Common myeloid progenitor, CD34-positive (primary cell): ENCODE data around the gene NOP53.

Experiments
- CTCF ChIA-PET: fragments of 350-600 bp; sonication (Branson Sonifier 250); formaldehyde crosslinking; loops from one replicate; lab custom pipeline; 2021; ENCODE audit warnings: antibody characterized with exemption; lab: Charles Lee
- POLR2A ChIA-PET: fragments of 350-600 bp; sonication (Branson Sonifier 250); formaldehyde crosslinking; loops from one replicate; lab custom pipeline; 2021; ENCODE audit warnings: antibody characterized with exemption; lab: Charles Lee
- DNase-seq, 3 donors: peaks; one replicate each; pipeline versions ENCODE4 v3.0.0 to v3.0.0-alpha.2; 2013
- H3K27ac ChIP-seq, 2 experiments: 1 replicate in 1 of 2; 2 replicates in 1 of 2; pipeline ENCODE4 v1.7.0; 2013; ENCODE audit warnings: inconsistent platforms in 2 of 2, low read length in 2 of 2, mild to moderate bottlenecking in 2 of 2, low read depth in 1 of 2, moderate library complexity in 1 of 2; ENCODE audit not compliant: severe bottlenecking in 2 of 2, insufficient read depth in 1 of 2, poor library complexity in 1 of 2
- H3K27me3 ChIP-seq, 5 experiments: replicated peaks in 2 of 5; 1 replicate in 3 of 5; 2 replicates in 2 of 5; pipeline versions ENCODE4 v1.6.1 to v1.7.0; 2013; ENCODE audit warnings: low read length in 4 of 5, mild to moderate bottlenecking in 2 of 5, moderate library complexity in 2 of 5, inconsistent platforms in 1 of 5; ENCODE audit not compliant: insufficient read depth in 5 of 5, control insufficient read depth in 4 of 5
- H3K36me3 ChIP-seq, 4 experiments: 1 replicate in 2 of 4; 2 replicates in 2 of 4; pipeline versions ENCODE4 v1.6.1 to v1.7.0; 2013; ENCODE audit warnings: low read length in 3 of 4, control low read depth in 1 of 4, mild to moderate bottlenecking in 1 of 4; ENCODE audit not compliant: control insufficient read depth in 4 of 4, insufficient read depth in 4 of 4
- H3K4me1 ChIP-seq, 4 experiments: 1 replicate in 3 of 4; 2 replicates in 1 of 4; pipeline versions ENCODE4 v1.6.1 to v1.7.1; 2013; ENCODE audit warnings: low read length in 3 of 4, mild to moderate bottlenecking in 3 of 4, control low read depth in 1 of 4, inconsistent platforms in 1 of 4, moderate library complexity in 1 of 4; ENCODE audit not compliant: control insufficient read depth in 4 of 4, insufficient read depth in 4 of 4; ENCODE audit errors: control extremely low read depth in 1 of 4
- H3K4me3 ChIP-seq, 7 experiments: 1 replicate in 4 of 7; 2 replicates in 3 of 7; pipeline versions ENCODE4 v1.5.1 to v1.7.0; 2013; ENCODE audit warnings: mild to moderate bottlenecking in 7 of 7, low read length in 6 of 7, moderate library complexity in 6 of 7, inconsistent platforms in 2 of 7, low read depth in 2 of 7, control low read depth in 1 of 7; ENCODE audit not compliant: insufficient read depth in 4 of 7, control insufficient read depth in 1 of 7; ENCODE audit errors: extremely low read depth in 1 of 7
- H3K9me3 ChIP-seq, 5 experiments: 1 replicate in 4 of 5; 2 replicates in 1 of 5; pipeline versions ENCODE4 v1.6.1 to v1.7.1; 2013; ENCODE audit warnings: low read length in 4 of 5, mild to moderate bottlenecking in 2 of 5, inconsistent platforms in 1 of 5, low read depth in 1 of 5, moderate library complexity in 1 of 5; ENCODE audit not compliant: control insufficient read depth in 4 of 5, insufficient read depth in 2 of 5; ENCODE audit errors: control extremely low read depth in 1 of 5
- WGBS: methylation state at CpG from one replicate; pipeline ENCODE4 v1.1.5; 2013; ENCODE audit not compliant: insufficient coverage; 5-methylcytosine and 5-hydroxymethylcytosine counted together

NOP53 gene

GRCh38 chr19:47700934-47701716 is 44.2 kb upstream of the NOP53 start:
- Histone ChIP-seq H3K4me1 (peaks cover 0 to 7% (median 2%) of the 10 kb centered on the region in 4 experiments), H3K27me3 (no peaks in the 10 kb centered on the region), H3K4me3 (no peak overlapping the region), H3K9me3 (no peaks in the 10 kb centered on the region), H3K27ac (no peak overlapping the region), H3K36me3 (peaks cover 0 to 27% (median 15%) of the 10 kb centered on the region in 4 experiments)
- ChIA-PET CTCF (interaction anchor here (1.1 kb wide), 1 partner anchor 266 kb away, joined by 3 read pairs; no protein-coding TSS in a partner anchor), POLR2A (no interaction called here)
- DNase-seq = no peak
- 96% methylated on average over 37 of the region's 43 CpGs for WGBS

GRCh38 chr19:47701717-47702552 is 43.4 kb upstream of the NOP53 start:
- ChIA-PET POLR2A (no interaction called here), CTCF (interaction anchor here (1.1 to 18.0 kb wide), 2 partner anchors 38 to 267 kb away, joined by 3 to 321 read pairs; partner anchors contain the start of gene NOP53)
- Histone ChIP-seq H3K27ac (no peak overlapping the region), H3K27me3 (no peaks in the 10 kb centered on the region), H3K9me3 (no peaks in the 10 kb centered on the region), H3K4me3 (no peak overlapping the region), H3K36me3 (peaks cover 0 to 27% (median 15%) of the 10 kb centered on the region in 4 experiments), H3K4me1 (peaks cover 0 to 7% (median 2%) of the 10 kb centered on the region in 4 experiments)
- 95% methylated on average over 80 of the region's 91 CpGs for WGBS
- DNase-seq = no peak

DNA sequence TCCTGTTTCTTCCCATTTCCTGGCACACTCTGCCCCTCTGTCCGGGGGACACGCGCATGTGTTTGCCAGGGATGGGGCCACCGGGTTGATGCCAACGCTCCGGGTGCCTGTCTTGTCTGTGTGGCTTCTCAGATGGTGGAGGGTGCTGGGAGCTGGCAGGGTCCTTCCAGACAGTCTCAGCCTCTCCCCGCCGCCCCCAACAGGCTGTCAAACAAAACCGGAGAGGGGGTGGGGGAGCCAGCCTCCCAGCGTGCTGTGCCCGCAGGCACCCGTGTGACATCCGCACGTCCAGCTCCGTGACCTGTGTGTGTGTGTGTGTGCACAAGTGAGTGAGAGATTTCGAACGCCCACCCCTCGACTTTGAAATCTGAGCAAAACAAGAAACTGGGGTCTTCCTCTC is 42.7 kb upstream of the NOP53 start:
- no peak for DNase-seq
- H3K27me3 ChIP-seq = no peaks in the 10 kb centered on the region
- H3K4me3 ChIP-seq = no peak overlapping the region
- ChIA-PET CTCF (interaction anchor here (2.5 to 18.0 kb wide), 2 partner anchors 10 to 38 kb away, joined by 12 to 321 read pairs; partner anchors contain the start of gene NOP53), POLR2A (no interaction called here)
- H3K4me1 ChIP-seq = peaks cover 0 to 7% (median 2%) of the 10 kb centered on the region in 4 experiments
- H3K9me3 ChIP-seq = no peaks in the 10 kb centered on the region
- WGBS = 64% methylated on average over 12 of the region's 18 CpGs
- H3K36me3 ChIP-seq = peaks cover 0 to 27% (median 15%) of the 10 kb centered on the region in 4 experiments
- no peak overlapping the region for H3K27ac ChIP-seq

DNA sequence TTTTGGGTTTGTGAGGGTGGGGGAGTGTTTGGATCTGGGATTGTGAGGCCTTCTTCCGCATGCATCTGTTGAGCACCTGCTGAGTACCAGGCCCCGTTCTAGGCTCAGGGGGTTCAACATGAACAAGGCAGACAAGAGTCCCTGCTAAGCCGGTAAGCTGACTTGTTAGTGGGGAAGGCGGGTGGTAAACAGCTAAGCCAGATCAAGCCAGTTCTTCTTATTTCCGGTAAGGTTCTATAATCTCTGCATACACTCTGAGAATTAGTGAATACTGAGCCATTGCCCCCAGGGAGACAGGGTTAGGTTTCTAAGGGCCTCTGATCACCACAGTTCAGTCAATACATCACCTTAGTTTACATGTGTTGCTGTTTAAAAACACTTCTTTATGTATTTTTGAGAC is 42.0 kb upstream of the NOP53 start:
- no peaks in the 10 kb centered on the region for H3K9me3 ChIP-seq
- H3K4me3 ChIP-seq = no peak overlapping the region
- POLR2A ChIA-PET = no interaction called here
- H3K4me1 ChIP-seq = peaks cover 0 to 7% (median 2%) of the 10 kb centered on the region in 4 experiments
- peaks cover 0 to 27% (median 14%) of the 10 kb centered on the region in 4 experiments for H3K36me3 ChIP-seq
- WGBS = 97% methylated on average over 4 of the region's 5 CpGs
- DNase-seq = no peak
- no peak overlapping the region for H3K27ac ChIP-seq
- CTCF ChIA-PET = interaction anchor here (1.0 to 18.0 kb wide), 4 partner anchors 9 to 267 kb away, joined by 4 to 321 read pairs (median 8); partner anchors contain the start of gene NOP53
- no peaks in the 10 kb centered on the region for H3K27me3 ChIP-seq

DNA sequence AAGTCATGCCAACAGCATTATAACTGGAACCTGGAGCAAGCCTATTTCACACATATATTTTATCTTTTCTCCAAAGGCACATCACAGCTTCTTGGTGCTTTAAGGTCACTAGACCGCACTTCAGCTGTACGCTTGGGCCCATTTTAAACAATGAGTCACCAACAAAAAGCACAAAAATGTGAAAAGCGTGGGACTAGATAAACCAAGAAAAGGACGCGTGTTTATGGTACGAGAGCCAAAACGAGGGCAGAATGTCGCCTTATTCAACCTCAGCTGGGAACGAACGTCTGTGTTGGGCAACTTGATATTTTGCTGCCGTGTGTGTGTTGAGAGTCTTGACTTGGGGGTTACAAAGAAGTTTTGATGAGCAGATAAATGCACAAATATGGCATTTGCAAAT is 41.3 kb upstream of the NOP53 start:
- CTCF ChIA-PET = interaction anchor here (1.0 to 18.0 kb wide), 6 partner anchors 8 to 271 kb away, joined by 3 to 321 read pairs (median 4); partner anchors contain the start of genes KPTN and NOP53
- Histone ChIP-seq H3K9me3 (no peaks in the 10 kb centered on the region), H3K36me3 (peaks cover 0 to 21% (median 11%) of the 10 kb centered on the region in 4 experiments), H3K27me3 (no peaks in the 10 kb centered on the region), H3K4me3 (no peak overlapping the region), H3K27ac (no peak overlapping the region), H3K4me1 (peaks cover 0 to 7% (median 2%) of the 10 kb centered on the region in 4 experiments)
- POLR2A ChIA-PET = no interaction called here
- no peak for DNase-seq
- 96% methylated on average over 11 of the region's 11 CpGs for WGBS

- ChIA-PET CTCF (interaction anchor here (1.0 to 18.0 kb wide), 7 partner anchors 8 to 272 kb away, joined by 3 to 321 read pairs (median 4); partner anchors contain the start of genes KPTN and NOP53), POLR2A (no interaction called here)
- WGBS = 95% methylated on average over 2 of the region's 3 CpGs
- DNase-seq = no peak
- Histone ChIP-seq H3K27me3 (no peaks in the 10 kb centered on the region), H3K27ac (no peak overlapping the region), H3K9me3 (no peaks in the 10 kb centered on the region), H3K36me3 (peaks cover 0 to 17% (median 9%) of the 10 kb centered on the region in 4 experiments), H3K4me3 (no peak overlapping the region), H3K4me1 (peaks cover 0 to 7% (median 2%) of the 10 kb centered on the region in 4 experiments)
Observed at GRCh38 chr19:47704656-47705055, 40.7 kb upstream of the NOP53 start.
